ENCODE results near the gene SNRNP48.
A peak's percentile ranks its signal among the peaks of the same experiment; 100 is the strongest.

Gene SNRNP48

DNA sequence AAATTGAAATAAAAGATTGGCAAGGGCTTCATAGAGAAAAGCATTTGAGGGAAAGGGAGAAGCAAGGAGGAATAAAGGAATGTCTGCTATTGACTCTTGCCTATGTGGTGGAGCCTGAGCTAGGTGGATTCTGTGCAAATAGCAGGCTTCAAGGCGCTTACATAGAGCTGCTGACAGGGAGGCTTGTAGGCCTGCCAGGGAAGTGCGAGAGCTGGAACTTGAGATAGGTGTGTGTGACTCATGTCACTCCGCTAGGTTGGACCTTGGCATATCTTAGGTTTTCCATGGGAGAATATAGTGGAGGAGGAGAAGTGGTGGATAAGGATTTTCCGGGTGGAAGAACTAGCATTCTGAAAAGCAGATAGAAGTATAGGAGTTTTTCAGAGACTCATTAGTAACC is 14.0 kb downstream of the SNRNP48 start:
- DNase-seq = no peak

DNA sequence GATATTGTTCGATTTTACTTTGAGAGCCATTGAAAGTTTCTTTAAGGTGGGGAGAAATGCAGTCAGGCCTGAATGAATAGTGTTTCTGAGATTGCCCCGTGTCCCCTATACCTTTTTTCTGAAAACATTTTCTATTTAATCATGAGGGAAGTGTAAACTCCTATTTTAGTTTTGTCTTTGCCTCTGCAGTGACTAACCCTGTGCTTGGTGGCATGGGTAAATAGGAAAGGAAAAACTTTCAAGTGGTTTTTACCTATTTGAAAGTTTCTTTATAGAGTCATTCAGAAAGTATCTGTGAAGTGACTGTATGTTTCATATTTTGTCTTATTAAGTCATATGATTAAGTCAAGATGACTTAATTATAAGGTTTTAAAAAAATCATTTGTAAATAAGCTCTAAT is 14.5 kb downstream of the SNRNP48 start:
- no peak for DNase-seq

DNA sequence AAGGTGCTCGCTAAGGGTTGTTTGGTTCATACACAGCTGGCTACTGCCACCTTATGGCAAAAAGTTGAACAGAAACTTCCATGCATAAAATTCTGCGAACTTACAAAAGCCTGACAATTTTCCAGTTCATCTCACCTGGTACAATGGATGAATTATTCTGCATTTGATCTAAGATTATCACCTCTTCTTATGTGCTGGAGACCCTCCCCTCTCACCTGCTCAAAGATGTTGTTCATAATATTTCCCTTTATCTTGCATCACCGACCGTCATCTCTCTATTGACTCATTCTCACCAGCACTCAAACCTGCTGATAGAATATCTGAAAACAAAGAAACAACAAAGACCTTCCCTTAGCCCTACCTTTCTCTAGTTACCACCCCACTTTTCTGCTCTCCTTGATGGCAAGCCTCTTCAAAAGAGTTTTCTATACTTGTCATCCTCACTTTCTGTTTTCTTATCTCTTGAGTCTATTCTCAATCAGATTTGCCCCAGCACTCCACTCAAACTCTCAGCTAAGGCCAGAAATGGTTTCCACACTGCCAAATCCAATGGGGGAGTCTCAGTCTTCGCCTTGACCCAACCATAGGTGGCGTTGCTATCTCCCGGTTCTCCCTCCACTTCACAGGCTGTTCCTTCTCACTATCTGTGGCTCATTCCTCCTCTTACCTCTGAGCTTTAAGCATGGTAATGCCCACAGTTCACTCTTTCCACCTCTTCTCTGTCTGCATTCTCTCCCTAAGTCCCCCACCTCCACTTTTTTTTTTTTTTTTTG is 25.8 kb downstream of the SNRNP48 start:
- DNase-seq = peak; percentile 21

DNA sequence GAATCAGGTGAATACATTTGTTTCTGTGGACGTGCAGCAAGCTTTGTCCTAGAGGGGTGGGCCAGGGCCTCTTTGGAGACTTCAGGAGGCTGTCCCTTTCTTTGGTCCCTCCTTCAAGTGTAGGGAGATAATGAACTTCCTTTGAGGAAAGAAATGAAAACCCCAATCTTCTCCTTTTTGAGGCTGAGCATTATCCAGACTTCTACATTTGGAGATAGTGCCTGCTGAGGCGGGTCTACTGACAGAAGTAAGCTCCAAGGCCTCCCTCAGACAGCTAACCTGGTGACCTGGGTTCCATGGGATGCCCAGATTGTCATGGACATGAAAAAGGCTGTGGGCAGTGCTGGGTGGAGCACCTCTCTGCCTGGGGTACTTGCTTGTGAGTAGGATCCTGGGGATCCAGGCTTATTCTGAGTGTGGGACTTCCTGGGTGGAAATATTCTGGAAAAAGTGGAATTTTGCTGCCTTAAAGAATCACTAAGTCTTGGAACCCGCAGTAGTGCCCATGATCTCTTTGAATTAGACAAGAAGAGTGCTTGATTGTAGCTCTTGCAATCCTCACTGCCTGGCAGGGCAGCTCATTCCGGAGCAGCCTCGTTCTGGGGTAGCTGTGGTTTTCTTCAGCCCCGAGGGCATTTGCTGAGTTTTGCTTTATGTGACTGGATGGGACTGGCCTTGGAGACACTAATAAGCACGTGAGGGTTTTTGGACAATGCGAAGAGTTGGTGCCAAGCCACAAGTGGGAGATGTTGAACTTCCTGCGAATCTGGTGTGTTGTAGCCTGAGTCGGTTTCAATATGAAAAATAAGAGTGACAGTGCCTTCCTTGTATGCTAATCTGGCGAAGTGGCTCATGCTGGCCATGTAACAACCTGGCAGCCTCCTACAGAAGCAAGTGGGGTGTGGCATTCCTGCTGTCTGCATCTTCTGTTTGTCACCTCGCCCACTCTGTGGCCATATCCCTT is 28.1 kb downstream of the SNRNP48 start:
- DNase-seq = no peak

DNA sequence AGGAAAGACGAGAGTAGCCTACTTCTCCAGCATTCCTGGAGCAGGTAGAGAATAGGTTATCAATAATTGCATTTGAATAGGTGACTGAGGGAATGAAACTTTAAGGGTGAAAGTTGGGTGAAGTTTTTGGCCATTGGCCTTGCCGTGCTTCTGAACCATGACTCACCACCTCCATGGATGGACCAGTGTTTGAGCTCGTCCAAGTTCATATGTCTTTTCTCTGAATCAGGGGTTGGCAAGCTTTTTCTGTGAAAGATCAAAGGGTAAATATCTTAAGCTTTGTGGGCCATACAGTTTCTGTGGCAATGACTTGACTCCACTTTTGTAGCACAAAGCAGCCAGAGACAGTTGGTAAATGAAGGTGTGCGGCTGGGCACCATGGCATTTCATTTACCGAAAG is 31.8 kb downstream of the SNRNP48 start:
- DNase-seq = no peak

DNA sequence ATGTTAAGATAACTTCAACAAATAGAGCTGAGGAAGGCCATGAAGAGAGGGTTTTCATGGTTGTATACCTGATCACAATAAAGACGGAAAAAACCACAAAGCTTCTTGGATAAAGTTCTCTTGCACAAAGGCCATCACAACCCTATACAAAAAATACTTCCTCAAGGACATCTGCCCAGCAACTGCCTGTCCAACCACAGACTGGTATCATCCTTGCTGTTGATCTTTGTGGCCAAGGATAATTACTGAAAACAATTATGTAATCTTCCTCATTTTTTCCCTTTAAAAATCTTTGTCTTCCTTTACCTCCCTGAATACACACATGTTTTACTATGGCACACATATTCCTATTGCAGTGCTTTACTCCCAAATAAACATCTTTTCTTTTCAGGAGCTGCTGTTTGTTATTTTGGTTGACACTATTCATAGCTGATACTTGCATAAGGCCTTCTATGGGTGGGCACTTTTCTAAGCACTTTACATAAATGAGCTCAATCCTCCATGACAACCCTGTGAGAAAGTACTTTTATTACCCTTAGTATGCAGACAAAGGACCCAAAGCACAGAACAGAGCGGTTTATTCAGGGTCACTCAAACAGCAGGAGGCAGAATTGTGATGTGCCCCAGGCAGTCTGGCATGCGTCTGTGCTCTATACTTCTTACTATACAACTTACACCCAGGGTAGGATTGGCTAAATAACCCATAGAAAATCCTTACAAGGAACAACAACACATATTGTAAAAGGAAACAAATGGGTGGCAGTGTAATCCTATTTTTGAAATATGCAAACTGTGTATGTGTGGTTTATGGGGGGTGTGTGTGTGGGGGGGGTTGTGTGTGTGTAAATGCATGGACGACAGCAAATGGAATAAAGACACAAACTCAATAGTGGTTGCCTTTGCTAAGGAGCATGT is 35.1 kb downstream of the SNRNP48 start:
- DNase-seq = no peak

DNA sequence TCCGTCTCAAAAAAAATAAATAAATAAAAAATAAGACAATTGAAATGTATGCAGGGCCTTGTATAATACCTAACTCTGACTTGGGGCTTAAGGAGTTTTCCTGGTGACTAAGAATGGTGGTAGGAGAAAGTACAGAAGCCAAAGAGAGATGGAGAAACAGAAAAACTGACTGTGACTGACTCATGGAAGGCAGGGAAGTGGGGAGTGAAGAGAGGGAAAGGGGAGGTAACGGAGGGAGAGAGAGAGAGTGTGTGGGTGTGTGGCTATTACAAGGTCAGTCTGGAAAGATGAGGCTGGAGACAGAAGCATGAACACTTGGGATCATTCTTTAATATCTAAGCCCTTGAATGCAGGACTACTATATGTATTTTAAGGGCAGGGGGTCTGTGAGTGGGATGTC is 38.5 kb downstream of the SNRNP48 start:
- no peak for DNase-seq

DNA sequence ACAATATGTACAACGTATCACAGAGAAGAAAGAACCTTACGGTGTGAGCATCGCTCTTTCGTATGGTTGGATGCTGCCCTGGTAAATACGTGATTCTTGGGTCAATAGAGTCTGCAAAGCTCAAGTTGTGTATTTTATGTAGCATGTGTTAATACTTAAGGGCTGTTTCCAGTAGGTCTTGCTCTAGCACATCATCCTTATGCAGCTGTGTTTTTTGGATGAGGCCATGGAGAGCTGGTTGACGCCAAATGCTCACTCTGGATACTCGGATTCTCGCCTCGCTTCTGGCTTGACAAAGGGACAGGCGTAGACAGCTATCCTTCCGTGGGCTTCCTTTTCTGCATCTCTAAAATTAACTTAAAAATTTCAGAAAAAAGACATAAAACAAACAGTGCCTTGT is 38.9 kb downstream of the SNRNP48 start:
- no peak for DNase-seq

DNA sequence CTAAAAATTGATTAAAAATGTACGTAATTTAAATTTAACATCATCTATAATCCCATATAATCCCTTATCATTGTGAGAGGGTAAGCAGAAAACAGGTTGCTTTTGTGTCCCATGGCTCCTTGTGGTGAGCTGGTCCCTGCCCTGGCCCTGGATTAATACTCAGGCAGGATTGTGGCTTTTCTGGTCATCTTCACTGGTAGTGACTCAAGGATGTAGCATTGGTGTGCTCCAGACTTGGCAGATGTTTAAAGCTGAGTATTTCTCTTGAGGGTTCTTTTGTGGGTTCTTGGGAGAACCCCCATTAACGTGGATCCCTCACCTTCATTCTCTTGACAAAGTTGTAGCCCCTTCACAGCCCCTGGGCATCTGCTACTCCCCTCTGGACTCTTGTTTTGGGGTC is 39.3 kb downstream of the SNRNP48 start:
- DNase-seq = no peak

DNA sequence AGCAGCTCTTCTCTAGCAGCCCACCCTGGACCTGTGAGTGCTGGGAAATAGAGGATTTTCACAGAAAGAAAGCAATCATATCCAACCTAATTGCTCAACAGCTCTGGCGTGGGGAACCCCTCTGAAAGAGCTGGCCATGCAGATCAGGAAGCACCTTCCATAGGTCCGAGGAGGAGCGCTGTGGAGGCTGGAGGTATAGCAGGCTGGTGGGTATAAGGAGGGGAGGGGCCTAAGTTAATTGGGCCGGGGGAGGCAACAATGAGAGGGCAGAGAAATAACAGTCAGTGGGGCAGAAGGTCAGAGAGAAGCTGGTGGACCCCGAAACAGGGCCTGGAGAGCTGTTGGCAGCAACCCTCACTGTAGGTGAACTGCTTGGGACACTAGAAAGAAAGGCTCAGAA is 40.8 kb downstream of the SNRNP48 start:
- DNase-seq = no peak

DNA sequence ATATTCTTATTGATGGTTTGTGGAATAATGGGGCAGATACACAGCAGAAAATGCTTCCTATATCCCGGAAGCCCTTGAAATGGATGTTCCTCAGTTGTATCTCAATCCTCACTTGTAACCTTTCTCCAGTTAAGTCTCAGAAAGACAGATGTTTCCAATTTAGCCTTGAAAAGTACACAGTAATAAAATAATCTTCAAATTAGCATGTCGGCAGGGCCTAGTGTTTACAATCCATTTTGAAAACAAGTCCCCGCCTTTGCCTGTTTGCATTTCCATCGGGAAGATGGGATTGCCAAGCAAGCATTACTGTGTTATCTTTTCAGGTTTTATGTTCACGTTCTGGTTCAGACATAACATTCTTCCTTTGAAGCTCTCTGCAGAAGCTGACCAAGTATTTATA is 41.5 kb downstream of the SNRNP48 start:
- no peak for DNase-seq

DNA sequence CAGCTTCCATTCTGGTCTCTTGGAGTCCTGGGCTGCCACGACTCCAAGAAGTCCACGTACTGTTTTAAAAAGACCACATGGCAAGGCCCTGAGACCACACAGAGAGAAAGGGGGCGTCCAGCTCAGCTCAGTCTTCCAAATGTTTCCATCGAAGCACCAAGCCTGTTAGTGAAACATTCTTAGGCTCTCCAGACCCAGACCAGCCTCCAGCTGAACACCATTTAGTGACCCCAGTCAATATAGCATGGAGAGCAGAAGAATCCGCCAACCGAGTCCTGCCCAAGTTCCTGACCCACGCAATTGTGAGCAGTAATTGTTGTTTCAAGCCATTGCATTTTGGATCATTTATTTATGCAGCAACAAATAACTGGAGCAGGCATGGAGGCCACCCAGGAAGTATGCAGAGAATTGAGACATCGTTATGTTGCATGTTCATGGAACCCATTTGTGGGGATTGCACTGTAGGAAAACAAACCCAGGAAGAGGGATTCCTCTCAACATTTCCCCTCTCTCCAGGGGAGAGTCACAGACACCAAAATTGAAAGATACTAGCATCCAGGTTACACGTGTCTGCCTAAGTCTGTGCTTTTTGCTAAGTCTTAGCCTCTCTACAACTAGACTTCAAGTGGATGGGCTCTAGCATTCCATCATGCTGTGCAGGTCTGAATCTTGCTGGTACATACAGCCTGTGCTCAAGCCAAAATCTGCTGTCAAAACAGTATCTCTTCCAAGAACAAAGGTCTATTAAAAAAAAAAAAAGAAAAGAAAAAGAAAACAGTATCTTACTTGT is 42.7 kb downstream of the SNRNP48 start:
- DNase-seq = no peak

DNA sequence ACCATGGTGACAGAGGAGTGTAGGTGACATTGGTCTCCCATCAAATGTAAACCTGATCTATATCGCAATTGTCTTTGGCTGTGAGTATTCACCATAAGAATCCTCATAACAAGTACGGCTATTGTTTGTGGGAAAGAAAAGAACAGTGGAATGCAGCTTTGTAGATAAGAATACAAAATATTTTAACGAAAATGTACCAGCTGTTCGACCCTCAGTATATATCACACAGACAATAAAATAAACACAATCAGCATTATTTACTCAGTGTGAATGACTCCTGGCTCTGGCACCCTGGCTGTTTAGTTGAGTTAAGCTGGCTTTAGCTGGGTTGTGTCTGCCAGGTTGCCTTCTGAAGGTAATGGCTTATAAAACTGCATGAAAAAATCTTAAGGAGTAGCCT is 43.4 kb downstream of the SNRNP48 start:
- no peak for DNase-seq

DNA sequence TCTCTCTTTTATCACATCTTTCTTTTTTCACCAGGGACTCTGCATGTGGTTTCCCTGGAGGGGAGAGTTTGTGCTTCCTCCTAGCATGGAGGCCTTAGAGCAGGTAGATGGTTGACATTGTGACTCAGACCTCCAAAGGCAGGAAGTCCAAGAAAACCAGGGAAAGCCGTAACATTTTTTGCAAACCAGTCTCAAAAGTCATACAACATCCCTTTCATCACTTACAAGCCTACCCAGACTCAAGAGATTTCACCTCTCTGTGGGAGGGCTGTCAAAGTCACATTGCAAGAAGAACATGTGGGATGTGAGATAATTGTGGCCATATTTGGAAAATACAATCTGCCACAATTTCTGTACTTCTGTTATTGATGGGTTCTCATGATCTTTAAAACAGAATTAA is 46.2 kb downstream of the SNRNP48 start:
- DNase-seq = no peak

DNA sequence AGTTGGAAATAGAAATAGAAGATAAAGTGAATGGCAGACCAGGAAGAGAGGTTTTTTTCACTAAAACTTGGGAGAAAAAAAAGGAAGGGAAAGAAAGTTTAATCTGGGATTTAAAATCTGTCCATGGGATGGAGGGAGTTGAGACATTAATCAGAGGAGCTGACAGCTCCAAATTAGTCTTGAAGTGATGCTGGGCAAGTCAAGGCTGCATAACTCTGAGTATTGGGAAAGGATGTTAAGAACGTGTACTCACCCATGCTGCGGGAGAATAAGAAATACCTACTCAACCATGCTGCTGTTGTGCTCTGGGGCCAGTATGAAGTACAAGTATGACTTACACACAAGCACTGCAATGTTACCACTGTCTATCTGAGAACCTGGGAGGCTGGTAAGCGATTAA is 47.5 kb downstream of the SNRNP48 start:
- no peak for DNase-seq

DNA sequence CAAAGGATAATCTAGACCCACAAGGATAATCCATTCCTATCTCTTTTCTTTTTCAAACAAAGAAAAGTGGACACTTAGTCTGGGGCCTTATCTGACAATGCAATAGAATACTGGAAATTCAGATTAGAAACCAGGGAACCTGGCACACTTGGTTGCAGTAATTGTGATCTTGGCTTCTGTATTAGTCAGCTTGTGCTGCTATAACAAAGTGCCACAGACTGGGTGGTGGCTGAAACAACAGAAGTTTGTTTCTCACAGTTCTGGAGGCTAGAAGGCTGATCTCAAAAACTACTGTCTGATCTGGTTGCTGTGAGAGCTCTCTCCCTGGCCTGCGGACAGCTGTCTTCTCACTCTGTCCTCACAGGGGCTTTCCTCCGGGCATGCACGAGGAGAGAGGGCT is 49.4 kb downstream of the SNRNP48 start:
- DNase-seq = no peak

DNA sequence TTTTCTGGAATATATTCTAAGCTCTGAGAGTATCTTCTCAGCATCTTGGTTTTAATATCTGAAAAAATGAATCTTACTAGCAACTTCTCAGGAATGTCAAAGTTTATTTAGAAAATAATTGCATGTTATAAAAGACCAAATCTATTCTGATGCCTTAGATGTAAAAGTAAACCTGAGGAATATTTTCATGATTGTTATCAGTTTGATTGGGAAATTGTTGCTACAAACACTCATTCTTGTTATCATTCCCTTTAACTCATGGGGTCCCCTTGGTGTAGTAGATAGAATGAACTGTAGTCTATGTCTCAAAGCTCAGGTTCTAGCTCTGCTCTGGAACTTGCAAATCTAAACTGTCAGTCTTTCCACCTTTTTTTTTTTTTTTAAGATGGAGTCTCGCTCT is 50.0 kb downstream of the SNRNP48 start:
- DNase-seq = no peak

DNA sequence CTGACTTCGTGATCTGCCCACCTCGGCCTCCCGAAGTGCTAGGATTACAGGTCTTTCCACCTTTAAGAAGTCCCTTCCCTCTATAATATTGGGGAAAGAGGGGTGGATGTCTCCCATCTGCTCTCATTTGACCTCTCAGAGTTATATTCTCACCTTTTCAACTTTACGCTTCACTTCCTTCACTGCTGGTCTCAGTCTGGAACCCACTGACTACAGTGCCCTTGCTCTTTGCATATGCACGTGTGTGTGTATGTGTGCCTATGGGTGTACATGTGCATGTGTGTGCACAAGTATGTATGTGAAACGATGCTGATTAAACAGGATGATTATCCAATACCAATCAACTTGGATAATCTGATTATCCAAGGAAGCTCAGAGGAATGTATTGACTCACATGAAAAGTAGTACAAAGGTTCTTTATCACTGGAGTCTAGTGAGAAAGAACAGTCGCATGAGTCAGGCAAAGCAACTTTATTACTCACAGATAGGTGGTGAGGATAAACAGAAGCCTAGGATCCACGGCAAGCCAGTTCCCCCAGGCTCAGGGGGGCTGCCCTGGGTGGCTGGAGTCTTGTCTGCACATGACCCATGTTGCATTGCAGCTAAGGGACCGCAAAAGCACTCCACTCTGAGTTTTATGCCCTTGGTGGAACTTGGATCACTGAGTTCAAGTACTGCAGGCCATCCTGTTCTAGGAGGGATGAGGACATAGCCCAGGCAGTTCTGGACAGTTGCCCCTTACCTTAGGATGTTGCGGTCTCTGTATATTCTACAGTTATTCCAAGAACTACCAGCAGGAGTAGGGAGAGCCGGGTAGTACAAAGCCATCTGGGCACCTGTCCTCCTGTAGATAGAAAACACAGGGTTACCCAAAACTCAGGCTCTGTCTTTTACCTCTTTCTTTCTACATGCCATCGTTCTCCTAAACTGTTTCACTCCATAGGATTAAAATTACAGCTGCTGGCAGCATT is 50.9 kb downstream of the SNRNP48 start:
- DNase-seq = no peak

DNA sequence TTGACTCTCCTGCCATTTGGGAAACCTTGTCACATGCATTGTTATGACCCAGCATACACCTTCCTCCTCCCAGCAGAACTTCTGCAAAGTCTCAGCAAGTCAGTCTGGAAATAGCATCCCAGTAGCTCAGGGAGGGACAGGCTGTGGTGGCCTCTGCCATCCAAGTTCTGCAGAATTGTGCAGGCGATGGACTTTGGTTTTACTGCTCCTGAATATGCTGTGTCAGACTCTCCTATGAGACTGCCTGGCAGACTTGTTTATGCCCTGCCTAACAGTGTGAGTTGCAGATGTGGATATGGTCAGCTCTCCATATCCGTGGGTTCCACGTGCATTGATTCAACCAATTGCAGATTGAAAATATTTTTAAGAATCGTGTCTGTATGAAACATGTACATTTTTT is 52.8 kb downstream of the SNRNP48 start:
- no peak for DNase-seq

DNA sequence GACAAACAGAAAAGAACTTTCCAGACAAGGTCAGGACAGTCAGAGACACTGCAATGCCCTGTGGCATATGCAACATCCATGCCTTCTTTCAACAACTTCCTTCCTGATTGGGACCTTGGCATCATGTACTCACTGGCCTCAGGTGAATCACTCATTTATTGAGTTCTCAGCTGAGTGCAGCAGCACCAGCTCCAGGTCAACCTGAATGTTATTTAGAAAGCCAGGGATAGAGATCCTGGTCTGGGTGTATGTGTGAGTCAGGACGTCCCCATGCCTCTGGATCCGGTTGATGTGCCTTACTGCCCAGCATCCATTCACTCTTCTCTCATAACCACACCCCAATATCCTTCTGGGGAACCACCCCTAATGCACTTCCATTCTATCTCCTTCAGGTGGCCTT is 54.4 kb downstream of the SNRNP48 start:
- no peak for DNase-seq

DNA sequence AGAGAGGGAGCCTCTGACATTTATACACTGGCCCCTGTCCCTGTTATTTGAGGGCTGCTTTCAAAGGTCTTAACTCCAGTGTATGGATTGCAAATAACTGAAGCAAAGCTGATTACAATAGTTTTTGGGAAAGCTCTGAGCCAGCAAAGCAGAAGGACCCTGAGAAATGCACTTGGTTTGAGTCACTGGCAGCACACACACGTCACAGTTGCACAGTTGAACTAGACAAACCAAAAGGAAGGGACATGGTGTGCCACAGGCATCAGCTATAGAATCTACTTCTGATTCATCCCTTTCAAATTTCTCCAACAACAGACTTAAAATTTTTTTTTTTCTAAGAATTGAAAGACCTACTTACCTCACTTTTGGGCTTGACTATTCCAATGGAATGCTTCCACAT is 56.4 kb downstream of the SNRNP48 start:
- no peak for DNase-seq
